ENCODE data around the gene ADAM23. TPM values are rescaled to one million over a fixed set of nuclear protein-coding genes. Genes with fewer than 3 reads are reported as not detected.

ADAM23 gene
- total RNA-seq, 1 experiment from 2014 or later = 24.6 TPM

DNA sequence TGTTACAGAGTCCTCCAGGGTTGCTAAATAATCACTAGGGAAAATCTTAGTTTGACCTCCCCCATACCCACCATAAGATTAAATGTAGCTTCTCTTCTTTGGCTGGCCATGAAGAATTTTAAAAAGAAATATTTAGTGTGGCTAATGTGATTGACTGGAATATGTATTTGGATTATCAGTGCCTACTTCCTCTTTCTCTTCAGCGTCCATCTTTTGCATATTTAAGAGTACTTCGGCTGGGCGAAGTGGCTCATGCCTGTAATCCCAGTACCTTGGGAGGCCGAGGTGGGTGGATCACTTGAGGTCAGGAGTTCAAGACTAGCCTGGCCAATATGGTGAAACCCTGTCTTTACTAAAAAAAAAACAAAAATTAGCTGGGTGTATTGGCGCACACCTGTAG lies 28.8 kb downstream of the ADAM23 start:
- ChIA-PET CTCF (no interaction called here), POLR2A (no interaction called here)
- no peak overlapping the region for H3K4me3 Mint-ChIP-seq

DNA sequence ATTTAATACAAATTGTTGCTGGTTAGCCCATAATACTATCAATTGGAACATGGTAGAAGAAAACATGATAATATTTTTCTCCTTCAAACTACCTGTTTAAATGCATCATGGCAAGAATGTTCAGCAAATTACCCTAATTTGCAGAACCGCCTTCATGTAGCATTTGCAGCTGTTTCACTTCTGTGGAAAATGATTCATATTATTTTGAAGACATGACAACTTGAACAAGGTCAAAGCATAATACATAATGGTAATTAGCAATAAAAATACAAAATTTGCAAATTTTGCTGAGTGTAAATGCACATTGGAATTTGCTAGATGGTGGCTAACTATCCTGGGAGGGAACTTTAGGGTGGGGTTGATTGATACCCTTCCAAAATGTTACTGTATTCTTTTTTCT lies 30.8 kb downstream of the ADAM23 start:
- CTCF ChIA-PET = no interaction called here
- POLR2A ChIA-PET = no interaction called here
- H3K36me3 Mint-ChIP-seq = peaks cover 11% of the 10 kb centered on the region
- TF ChIP-seq FOXP1 (CRISPR knock-in tag; IDR thresholded peaks at IDR 0.05; ENCODE audit: borderline replicate concordance) (no peak), FOXJ3 (CRISPR knock-in tag; IDR thresholded peaks at IDR 0.05; ENCODE audit: borderline replicate concordance) (no peak), CREB1 (CRISPR knock-in tag; IDR thresholded peaks at IDR 0.05) (no peak), IRF2 (CRISPR knock-in tag; IDR thresholded peaks at IDR 0.05; ENCODE audit: borderline replicate concordance, low read depth) (no peak), ATF3 (CRISPR knock-in tag; conservative IDR thresholded peaks at IDR 0.05) (no peak), HMGA2 (CRISPR knock-in tag; IDR thresholded peaks at IDR 0.05) (no peak), IRF1 (CRISPR knock-in tag; IDR thresholded peaks at IDR 0.05) (no peak), MXD4 (CRISPR knock-in tag; IDR thresholded peaks at IDR 0.05; ENCODE audit: borderline replicate concordance) (no peak), AR (CRISPR knock-in tag; IDR thresholded peaks at IDR 0.05) (no peak), ATF1 (CRISPR knock-in tag; IDR thresholded peaks at IDR 0.05) (no peak), NFATC4 (CRISPR knock-in tag; IDR thresholded peaks at IDR 0.05) (no peak)
- TF ChIP-seq, protein P1, sequence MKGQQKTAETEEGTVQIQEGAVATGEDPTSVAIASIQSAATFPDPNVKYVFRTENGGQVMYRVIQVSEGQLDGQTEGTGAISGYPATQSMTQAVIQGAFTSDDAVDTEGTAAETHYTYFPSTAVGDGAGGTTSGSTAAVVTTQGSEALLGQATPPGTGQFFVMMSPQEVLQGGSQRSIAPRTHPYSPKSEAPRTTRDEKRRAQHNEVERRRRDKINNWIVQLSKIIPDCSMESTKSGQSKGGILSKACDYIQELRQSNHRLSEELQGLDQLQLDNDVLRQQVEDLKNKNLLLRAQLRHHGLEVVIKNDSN (CRISPR knock-in tag; IDR thresholded peaks at IDR 0.05) = no peak

More for the DNA sequence above, 28.8 kb downstream of the ADAM23 start:
- Mint-ChIP-seq H3K36me3 (peaks cover 26% of the 10 kb centered on the region), H3K4me1 (no peaks in the 10 kb centered on the region), H3K9me3 (peaks cover 24% of the 10 kb centered on the region), H3K27me3 (ENCODE audit: low read depth) (peaks cover 10% of the 10 kb centered on the region), H3K27ac (no peak overlapping the region)
- TF ChIP-seq ESRRA (CRISPR knock-in tag; IDR thresholded peaks at IDR 0.05; ENCODE audit: borderline replicate concordance) (no peak), ZSCAN18 (CRISPR knock-in tag; IDR thresholded peaks at IDR 0.05) (no peak), ATF3 (CRISPR knock-in tag; conservative IDR thresholded peaks at IDR 0.05) (no peak), ZNF416 (CRISPR knock-in tag; IDR thresholded peaks at IDR 0.05) (no peak), NFE2L1 (CRISPR knock-in tag; IDR thresholded peaks at IDR 0.05) (no peak), HMGA2 (CRISPR knock-in tag; IDR thresholded peaks at IDR 0.05) (no peak), ZNF263 (CRISPR knock-in tag; IDR thresholded peaks at IDR 0.05; ENCODE audit: low read depth) (no peak), NFATC4 (CRISPR knock-in tag; IDR thresholded peaks at IDR 0.05) (no peak), STAT6 (CRISPR knock-in tag; conservative IDR thresholded peaks at IDR 0.05; ENCODE audit: low read depth) (no peak)
- TF ChIP-seq, protein P2, sequence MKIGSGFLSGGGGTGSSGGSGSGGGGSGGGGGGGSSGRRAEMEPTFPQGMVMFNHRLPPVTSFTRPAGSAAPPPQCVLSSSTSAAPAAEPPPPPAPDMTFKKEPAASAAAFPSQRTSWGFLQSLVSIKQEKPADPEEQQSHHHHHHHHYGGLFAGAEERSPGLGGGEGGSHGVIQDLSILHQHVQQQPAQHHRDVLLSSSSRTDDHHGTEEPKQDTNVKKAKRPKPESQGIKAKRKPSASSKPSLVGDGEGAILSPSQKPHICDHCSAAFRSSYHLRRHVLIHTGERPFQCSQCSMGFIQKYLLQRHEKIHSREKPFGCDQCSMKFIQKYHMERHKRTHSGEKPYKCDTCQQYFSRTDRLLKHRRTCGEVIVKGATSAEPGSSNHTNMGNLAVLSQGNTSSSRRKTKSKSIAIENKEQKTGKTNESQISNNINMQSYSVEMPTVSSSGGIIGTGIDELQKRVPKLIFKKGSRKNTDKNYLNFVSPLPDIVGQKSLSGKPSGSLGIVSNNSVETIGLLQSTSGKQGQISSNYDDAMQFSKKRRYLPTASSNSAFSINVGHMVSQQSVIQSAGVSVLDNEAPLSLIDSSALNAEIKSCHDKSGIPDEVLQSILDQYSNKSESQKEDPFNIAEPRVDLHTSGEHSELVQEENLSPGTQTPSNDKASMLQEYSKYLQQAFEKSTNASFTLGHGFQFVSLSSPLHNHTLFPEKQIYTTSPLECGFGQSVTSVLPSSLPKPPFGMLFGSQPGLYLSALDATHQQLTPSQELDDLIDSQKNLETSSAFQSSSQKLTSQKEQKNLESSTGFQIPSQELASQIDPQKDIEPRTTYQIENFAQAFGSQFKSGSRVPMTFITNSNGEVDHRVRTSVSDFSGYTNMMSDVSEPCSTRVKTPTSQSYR (CRISPR knock-in tag; IDR thresholded peaks at IDR 0.05) = no peak
- no peak for DNase-seq (ENCODE audit: low spot score)
- no peak for ATAC-seq

More for the DNA sequence above, 30.8 kb downstream of the ADAM23 start:
- no peak overlapping the region for H3K4me3 Mint-ChIP-seq
- H3K9me3 Mint-ChIP-seq = peaks cover 12% of the 10 kb centered on the region
- peaks cover 5% of the 10 kb centered on the region; the same call in 1 of the 2 replicates for H3K27me3 Mint-ChIP-seq (ENCODE audit: low read depth)
- ATAC-seq (no peak), DNase-seq (ENCODE audit: low spot score) (no peak)
- no peak overlapping the region for H3K27ac Mint-ChIP-seq
- no peaks in the 10 kb centered on the region for H3K4me1 Mint-ChIP-seq

Measured in WTC11 (cell line).